Spleen (tissue), 7 donors: ENCODE results near the gene DNAAF5.

Experiments used
- POLR2A ChIP-seq, 3 donors: fragments of 450-650 bp; IDR thresholded peaks; one replicate each; pipeline ENCODE4 v1.5.1; 2017; ENCODE audit warnings: antibody characterized with exemption in 3 of 3, mild to moderate bottlenecking in 1 of 3
- POLR2AphosphoS5 ChIP-seq, 3 donors: sonication (generic); formaldehyde crosslinking; IDR thresholded peaks; one replicate each; pipeline ENCODE4 v1.5.1; 2017; ENCODE audit warnings: antibody characterized with exemption in 3 of 3
- TF ChIP-seq, protein P1 (sequence below), 11 experiments: fragments of 200-600 bp in 7 of 11; fragments of 450-650 bp in 4 of 11; sonication (generic) in 4 of 11; IDR thresholded peaks in 8 of 11; conservative IDR thresholded peaks in 3 of 11; 1 replicate in 7 of 11; 2 replicates in 4 of 11; pipeline versions ENCODE4 v1.4.0 to v1.8.0; 2016 to 2021; ENCODE audit warnings: antibody characterized with exemption in 11 of 11, inconsistent platforms in 4 of 11, mild to moderate bottlenecking in 1 of 11
- donor health status: DM: no; HTN: no; CAD: no; lungs with moderate emphysema.
- donor health status: DM: no; HTN: no; CAD: no.
- donor health status: DM: no; HTN: no; CAD: no.

GRCh38 chr7:710161-710560, 16.3 kb upstream of the DNAAF5 start:
- TF ChIP-seq POLR2AphosphoS5 (IDR thresholded peaks at IDR 0.05) (no peak), POLR2A (IDR thresholded peaks at IDR 0.05) (no peak)
- TF ChIP-seq, protein P1, sequence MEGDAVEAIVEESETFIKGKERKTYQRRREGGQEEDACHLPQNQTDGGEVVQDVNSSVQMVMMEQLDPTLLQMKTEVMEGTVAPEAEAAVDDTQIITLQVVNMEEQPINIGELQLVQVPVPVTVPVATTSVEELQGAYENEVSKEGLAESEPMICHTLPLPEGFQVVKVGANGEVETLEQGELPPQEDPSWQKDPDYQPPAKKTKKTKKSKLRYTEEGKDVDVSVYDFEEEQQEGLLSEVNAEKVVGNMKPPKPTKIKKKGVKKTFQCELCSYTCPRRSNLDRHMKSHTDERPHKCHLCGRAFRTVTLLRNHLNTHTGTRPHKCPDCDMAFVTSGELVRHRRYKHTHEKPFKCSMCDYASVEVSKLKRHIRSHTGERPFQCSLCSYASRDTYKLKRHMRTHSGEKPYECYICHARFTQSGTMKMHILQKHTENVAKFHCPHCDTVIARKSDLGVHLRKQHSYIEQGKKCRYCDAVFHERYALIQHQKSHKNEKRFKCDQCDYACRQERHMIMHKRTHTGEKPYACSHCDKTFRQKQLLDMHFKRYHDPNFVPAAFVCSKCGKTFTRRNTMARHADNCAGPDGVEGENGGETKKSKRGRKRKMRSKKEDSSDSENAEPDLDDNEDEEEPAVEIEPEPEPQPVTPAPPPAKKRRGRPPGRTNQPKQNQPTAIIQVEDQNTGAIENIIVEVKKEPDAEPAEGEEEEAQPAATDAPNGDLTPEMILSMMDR (IDR thresholded peaks at IDR 0.05 in 8 of 11, conservative IDR thresholded peaks at IDR 0.05 in 3 of 11), result no peak
